ENCODE measurements around the gene ADM.
"Not testable (repeated sequence)": the region's sequence is repeated elsewhere in the genome, so short reads cannot be mapped to it uniquely, and the experiment has no call there.

Gene ADM

GRCh38 chr11:10304495-10305261 is at the start of gene ADM:
Gene ADM (plus strand): TSS chr11:10305073. CDS start chr11:10305701, 628 bp downstream.
- peak; percentile 85 for DNase-seq (ENCODE audit: low read depth)

DNA sequence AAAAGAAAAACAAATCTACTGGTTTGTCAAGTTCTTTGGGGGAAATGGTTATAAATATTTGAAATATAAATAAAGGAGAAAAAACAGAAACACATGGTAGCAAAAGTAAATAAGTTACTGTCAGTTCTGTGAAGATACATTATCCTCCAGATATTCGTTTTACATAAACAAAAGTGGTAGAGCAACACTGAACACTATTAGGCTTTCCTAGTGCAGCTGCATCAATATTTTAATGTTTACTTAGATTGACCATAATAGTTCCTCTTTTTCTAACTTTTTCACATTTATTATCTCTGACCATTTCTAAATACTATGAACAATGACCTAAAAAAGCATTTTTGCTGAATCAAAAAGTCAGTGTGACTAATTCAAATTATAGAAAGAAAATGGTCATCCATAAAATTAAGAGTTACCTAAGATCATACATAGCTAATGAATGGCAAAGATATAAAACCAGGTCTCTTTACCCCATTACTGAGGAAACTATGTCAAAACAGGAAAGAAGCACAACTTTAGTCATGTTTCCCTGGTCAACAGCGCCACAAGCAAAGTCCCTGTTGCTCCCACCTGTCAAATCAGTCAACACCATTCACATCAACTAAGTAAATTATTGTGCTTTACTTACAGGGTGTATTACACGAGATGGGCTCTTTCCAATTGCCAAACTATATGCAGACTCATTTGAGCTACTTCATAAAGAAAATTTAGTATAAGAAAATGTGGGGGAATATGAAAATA is 49.3 kb upstream of the ADM start:
- DNase-seq (ENCODE audit: low read depth): no peak

GRCh38 chr11:10257478-10257877 is 47.4 kb upstream of the ADM start:
- DNase-seq (ENCODE audit: low read depth): no peak

- DNase-seq (ENCODE audit: low read depth): no peak
Observed at GRCh38 chr11:10261821-10262220, 43.1 kb upstream of the ADM start.

GRCh38 chr11:10263929-10264328 is 40.9 kb upstream of the ADM start:
- no peak for DNase-seq (ENCODE audit: low read depth)

- DNase-seq (ENCODE audit: low read depth): not testable (repeated sequence)
Observed at GRCh38 chr11:10264716-10265115, 40.2 kb upstream of the ADM start.

GRCh38 chr11:10265936-10266335 is 38.9 kb upstream of the ADM start:
- DNase-seq (ENCODE audit: low read depth): no peak

GRCh38 chr11:10267821-10268220 is 37.1 kb upstream of the ADM start:
- no peak for DNase-seq (ENCODE audit: low read depth)

- DNase-seq (ENCODE audit: low read depth): no peak
Observed at GRCh38 chr11:10268746-10269488, 36.0 kb upstream of the ADM start.

GRCh38 chr11:10272132-10272531 is 32.7 kb upstream of the ADM start:
- no peak for DNase-seq (ENCODE audit: low read depth)

DNA sequence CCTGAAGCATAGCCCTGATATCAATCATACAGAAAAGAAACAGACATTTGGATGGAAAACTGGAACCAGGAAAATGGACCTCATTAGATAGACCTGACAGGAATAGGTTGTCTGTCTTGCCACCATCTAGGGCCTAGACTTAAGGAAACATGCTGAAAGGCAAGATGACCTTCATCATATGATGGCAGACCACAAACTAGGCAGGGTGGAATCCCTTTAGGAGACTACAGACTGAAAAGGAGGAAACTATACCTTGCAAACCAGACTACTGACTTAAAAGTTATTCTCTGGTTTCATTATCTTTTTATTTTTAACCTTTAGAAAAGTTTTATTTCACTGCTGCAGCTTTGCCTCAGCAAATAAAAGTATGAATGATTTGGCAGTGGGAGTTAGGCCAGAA is 31.1 kb upstream of the ADM start:
- DNase-seq (ENCODE audit: low read depth): no peak

DNA sequence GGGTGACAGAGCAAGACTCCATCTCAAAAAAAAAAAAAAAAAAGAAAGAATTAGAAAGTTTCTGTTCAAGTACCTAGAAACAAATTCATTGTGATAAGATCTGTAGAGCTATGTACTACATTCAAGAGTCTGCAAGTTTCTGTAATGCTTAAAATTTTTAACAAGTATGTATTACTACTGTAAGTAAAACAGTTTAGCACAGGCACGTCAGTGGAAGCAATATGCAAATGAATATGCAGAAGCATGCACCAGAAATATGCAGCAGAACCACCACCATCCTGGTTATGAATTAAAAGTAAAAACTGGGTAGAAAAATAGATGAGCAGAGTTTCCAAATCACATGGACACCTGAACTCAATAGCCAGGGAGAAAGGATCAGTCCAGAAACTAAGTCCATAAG is 30.1 kb upstream of the ADM start:
- DNase-seq (ENCODE audit: low read depth): no peak

DNA sequence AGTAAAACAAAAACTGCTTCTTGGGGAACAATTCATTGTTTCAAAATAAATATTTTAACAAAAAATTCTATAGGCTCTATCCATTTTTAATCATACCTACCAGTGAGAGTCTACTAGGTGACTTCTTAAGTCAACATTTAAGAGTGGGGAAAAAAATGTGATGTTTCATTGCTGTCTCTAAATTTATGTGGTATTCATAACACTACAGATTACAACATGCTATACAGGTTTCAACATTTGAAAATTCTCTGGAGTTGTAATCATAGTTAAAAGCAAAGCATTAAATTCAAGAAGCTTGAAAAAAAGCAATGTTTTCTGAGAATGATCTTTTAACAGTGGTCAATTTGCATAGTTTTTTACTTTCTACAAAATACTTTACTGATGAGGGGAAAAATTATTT is 29.2 kb upstream of the ADM start:
- DNase-seq (ENCODE audit: low read depth): no peak

GRCh38 chr11:10282117-10282516 is 22.8 kb upstream of the ADM start:
- DNase-seq (ENCODE audit: low read depth): no peak

DNA sequence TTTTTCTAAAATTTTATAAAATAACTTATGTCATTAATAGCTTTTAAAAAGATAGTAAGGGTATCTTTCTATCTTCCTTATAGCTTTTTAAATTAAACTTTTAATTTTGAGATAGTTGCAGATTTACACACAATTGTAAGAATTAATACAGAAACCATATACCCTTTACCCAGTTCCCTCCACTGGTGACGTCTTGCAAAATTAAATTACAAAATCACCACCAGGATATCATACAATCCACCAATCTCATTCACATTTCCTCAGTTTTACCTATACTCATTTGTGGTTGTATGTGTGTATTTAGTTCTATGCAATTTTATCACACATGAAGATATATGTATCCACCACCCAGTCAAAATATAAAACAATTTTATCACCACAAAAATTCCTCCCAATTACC is 20.9 kb upstream of the ADM start:
- DNase-seq (ENCODE audit: low read depth): no peak

- no peak for DNase-seq (ENCODE audit: low read depth)
Observed at GRCh38 chr11:10285148-10285802, 19.6 kb upstream of the ADM start.

DNA sequence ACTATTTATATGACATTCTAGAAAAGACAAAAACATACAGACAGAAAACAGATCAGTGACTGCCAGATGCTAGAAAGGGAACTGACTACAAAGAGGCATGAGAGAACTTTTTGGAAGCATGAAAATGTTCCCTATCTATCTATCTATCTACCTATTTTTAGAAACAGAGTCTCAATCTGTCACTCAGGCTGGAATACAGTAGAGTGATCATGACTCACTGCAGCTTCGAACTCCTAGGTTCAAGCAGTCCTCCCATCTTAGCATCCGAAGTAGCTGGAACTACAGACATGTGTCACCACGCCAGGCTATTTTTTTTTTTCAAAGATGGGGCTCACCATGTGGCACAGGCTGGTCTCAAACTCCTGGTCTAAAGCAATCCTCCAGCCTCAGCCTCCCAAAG is 17.7 kb upstream of the ADM start:
- no peak for DNase-seq (ENCODE audit: low read depth)

GRCh38 chr11:10287766-10288715 is 16.8 kb upstream of the ADM start:
- no peak for DNase-seq (ENCODE audit: low read depth)

GRCh38 chr11:10288881-10289764 is 15.8 kb upstream of the ADM start:
- no peak for DNase-seq (ENCODE audit: low read depth)

DNA sequence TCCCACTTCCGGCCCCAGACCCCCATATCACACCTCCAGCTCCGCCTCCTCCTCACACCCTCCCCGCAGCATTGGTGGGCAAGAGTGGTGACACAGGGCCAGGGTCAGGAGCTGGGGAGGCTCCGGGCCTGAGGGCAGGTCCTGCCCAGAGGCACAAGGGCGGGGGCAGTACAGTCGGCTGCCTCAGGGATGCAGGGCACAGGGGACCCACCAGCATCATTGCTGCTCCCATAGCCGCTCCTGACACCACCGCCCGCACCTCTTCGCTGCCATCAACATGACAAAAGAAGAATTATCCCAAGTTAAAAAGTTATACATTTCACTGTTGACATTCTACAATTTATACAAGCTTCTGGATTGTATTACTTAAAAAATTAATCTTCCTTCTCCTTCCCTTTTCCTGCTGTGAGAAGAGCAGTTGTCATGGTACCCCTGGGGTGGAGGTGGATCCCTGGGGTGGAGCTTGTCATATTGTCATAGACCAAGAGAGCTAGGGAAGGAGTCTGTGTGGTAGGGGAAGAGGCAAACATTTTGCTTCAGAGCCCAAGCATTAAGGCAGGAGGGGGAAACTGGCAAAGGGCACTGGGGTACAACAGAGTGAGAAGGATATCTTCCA is 15.0 kb upstream of the ADM start:
- DNase-seq (ENCODE audit: low read depth): no peak
